ENCODE results near the gene GPX3.

GPX3 gene

DNA sequence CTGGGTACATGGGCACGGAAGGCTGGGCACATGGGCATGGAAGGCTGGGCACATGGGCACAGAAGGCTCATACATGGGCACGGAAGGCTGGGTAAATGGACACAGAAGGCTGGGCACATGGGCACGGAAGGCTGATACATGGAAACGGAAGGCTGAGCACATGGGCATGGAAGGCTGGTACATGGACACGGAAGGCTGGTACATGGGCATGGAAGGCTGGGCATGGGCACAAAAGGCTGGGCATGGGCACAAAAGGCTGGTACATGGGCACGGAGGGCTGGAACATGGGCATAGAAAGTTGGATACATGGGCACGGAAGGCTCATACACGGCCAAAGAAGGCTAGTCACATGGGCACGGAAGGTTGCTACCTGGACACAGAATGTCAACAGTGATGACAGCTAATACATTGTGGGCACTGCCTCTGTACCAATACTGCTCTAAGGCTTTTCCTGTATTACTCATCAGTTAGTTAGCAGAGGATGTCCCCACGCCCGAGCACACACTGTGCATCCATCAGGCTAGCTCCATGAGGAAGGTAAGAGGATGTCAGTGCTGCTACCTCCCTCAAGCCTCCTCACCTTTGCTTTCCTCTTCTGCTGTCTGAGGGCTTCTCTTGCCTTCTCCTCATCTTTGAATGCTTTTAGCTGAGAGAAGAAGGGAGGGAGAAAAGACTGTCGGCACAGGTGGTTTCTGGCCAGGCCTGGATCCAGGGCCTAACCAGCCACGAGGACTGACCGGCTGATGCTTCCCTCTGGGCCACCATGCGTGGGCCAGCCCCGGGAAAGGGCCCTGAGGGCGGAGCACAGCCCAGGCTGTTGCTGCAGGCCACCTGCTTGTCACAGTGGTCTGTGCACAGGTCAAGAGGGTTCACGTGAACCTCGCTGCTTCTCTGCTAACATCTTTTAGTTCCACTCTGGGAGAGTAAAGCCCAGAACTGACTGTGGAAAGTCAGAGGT, 14.3 kb downstream of the GPX3 start:
- DNase-seq, result no peak

DNA sequence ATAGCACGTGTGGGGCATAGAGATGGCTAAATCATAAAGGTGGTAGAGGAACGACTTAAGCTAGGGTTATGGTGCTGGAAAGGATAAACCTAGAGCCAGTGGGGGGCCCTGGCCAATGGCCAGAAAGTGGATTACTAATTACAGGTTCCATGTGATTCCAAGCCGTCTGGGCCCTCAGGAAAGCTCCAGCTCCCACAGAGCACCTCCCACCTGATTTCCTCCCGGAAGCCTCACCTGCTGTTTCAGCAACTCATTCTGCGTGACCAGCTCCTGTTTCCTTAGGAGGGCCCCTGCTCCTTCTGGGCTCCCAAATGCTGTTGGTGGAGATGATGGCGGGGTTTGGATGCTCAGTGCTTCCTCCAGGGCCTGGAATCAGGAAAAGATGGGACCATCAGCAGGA, 16.2 kb downstream of the GPX3 start:
- peak; percentile 38 for DNase-seq

DNA sequence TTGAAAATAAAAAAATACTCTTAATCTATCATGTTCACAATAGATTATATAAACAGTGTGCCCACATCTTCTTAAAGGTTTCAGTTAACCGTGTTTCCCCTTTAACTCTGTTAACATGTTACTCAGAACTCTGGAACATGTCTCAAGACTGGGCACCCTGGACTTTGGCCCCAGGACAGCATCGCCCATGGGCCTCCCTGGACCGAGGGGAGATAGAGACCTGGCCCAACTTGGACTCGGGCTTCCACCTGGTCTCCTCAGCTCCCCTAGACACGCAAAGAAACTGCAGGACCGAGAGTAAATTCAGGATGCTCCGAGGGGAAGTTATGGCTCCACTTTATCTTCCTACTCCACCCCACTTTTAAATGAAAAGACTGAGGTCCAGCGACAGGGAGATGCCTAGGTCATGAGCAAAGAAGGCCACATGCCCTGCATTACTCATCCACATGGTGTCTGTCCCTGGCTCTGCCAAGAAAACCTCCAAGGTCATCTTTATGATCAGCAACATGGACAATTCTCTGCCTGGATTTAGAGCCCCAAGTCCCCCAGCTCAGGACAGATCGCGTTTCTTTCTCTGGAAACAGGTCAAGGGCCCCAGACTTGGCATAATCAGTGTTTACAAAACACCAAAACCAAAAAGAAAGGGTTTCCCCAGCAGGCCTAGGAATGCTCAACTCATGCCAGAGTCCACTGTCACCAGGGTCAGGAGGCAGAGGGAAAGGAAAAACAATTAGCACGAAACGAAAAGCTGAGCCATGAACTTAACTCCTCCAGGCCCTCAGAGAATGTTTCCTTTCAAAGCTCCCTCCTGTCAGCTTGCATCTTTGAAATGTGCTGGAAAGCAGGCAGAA, 17.4 kb downstream of the GPX3 start:
- DNase-seq, result no peak

DNA sequence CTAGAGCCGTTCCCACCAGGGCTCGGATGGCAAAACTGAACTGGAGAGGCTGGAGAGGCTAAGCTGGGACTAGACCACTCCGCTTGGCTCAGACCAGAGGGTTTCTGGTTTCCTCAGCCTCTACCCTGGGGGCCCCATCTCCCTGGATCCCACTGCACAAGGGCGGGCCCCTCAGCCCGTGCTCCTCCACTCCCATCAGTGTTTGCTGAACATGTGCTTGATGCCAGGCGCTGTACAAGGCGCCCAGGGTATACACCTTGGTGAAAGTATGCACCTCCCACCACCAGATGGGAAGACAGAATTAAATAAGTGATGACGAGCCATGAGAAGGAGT, 18.0 kb downstream of the GPX3 start:
- no peak for DNase-seq

DNA sequence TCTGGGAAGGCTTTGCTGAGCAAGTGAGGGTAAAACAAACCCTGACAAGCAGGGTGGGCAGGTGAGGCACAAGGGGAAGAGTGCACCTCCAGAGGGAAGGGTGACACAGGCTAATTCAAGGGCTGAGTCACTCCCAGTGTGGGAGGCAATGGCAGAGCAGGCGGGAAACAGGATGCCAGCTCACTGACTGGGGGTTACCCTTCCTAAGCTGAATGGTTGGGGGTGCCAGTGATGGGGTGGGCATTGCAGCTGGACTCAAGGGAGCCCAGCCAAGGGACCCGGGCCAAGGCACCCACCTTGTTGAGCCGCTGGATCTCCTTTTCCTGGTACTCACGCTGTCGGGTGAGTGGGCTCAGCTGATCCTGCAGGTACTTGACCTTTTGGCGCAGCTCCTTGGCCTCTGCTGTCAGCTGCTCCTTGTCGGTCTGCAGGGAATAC, 18.4 kb downstream of the GPX3 start:
- no peak for DNase-seq

DNA sequence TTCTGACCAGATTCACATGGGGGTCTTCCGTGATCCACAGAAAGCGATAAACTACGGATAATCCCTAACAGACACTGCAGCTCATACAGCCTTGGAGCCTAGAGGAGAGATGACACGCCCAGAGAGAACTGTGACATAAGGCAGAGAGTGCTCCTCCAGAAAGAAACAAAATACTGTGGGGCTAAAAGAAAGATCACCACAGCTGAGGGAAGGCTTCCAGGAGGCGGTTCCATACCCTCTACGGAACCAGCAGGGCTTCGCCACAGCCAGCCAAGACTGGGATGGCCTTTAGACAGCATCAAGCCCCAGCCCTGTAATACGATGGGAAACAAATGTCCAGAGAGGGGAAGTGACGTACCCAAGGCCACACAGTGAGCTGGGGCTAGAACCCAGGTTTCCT, 19.3 kb downstream of the GPX3 start:
- no peak for DNase-seq

DNA sequence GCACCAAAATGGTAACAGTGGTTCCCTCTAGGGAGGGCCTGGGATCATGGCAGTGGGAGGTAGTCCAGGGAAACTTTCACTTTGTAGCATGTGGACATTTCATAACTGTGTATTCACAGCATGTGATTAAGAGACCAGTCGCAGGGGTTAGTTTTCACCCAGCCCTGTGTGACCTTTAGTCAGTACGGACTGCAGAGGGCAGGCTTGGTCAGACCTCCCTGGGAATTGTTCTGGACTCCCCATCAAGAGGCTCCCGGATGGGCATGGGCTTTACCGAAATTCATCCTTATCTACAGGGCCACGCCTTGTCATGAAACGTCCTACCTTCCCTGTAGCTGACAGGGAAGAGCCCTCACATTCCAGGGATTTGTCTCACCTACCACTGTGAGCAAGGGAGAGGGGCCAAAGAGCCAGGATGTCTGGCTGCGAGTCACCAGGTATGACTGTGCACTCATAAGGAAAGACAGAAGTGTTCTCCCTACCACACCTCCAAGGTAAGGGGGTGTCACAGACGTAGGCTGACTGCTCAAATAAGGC, 19.9 kb downstream of the GPX3 start:
- DNase-seq, result no peak

DNA sequence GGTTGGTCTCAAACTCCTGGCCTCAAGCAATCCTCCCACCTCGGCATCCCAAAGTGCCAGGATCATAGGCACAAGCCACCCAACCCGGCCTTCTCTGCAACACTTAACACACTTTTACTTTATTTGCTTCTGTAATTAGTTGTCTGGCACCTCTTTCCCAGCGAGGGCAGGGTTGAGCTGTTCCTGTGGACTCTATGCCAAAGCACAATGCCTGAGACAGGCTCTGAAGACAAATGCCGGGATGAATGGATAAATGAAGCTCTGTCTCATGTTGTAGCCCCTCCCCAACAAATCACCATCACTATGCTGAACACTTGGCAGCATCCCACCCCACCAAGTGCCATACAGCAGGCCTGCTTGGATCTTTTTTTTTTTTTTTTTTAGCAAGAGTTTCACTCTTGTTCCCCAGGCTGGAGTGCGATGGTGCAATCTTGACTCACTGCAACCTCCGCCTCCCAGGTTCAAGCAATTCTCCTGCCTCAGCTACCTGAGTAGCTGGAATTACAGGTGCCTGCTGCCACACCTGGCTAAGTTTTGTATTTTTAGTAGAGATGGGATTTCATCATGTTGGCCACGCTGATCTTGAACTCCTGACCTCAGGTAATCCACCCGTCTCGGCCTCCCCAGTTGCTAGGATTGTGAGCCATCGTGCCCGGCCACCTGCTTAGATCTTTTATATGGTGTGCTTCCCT, 21.3 kb downstream of the GPX3 start:
- no peak for DNase-seq

DNA sequence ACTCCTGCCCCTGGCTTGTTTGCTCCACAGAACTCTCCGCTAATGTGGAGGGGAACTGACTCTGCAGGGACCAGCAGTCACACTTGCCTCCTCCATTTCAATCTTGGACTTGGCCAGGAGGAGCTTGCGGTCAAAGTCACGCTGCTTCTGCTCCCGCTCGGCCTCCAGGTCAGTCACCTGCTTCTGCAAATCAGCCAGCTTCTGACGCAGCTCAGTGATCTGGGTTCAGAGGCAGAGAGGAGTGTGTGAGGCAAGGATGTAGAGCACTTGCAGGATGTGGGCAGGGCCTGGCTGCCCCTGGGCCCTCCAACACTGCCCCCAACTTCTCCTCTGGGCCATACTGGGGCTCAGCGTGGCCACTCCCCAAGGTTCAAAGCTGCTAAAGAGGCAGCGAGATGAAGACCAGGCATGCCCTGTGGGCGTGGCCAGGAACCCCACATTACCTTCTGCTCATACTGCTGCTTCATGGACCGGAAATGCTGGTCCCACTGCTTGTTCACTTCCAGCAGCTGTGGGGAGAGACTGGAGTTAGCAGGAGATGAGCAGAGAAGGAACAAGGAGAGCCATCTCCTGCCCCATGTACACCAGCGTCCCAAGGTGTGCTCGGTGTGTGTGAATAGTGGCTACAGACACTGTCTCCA, 22.2 kb downstream of the GPX3 start:
- DNase-seq, result no peak

DNA sequence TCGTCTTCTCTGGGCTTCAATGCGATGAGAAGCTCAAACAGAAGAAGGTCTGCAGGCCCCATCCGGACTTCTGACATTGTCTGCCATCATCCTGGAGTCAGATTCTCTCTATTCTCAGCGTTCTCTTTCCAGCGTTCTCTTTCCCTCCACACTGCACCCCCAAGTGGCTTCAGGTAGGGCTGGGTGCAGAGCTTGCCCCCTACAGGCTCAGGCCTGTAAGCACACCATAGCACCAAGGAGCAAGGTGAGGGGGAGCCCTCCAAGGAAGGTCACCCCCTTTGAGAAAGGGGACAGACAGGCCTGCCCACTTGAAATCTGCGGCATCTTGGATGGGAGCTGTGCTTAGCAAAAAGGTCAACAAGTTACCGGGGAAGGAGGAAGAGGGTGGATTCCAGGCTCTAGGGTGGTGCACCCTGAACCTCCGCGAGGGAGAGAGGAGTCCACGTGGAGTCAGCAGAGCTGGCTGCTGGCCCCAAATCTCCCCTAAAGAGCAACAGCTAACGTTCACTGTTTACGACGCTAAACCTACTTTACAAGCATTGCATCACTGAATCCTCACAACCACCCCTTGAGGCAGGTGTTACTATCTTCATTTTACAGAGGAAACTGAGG, 27.5 kb downstream of the GPX3 start:
- no peak for DNase-seq

DNA sequence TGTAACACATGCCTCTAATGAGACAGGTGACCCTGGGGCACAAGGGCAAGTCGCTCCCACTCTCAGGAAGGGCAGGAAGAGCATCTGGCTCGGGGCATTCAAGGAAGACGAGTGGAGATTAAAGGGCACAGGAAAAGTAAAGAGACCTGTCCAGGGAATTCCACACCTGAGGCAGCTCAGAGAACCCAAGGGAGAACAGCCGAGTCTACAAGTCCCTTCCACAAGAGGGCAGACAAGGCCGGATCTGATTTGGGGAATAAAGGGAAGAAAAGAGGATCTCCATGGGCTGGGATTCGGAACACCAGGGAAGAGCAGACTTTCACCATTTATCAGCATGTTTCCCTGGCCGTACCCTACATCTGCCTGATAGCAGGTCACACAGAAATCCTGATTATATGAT, 28.1 kb downstream of the GPX3 start:
- DNase-seq, result no peak

DNA sequence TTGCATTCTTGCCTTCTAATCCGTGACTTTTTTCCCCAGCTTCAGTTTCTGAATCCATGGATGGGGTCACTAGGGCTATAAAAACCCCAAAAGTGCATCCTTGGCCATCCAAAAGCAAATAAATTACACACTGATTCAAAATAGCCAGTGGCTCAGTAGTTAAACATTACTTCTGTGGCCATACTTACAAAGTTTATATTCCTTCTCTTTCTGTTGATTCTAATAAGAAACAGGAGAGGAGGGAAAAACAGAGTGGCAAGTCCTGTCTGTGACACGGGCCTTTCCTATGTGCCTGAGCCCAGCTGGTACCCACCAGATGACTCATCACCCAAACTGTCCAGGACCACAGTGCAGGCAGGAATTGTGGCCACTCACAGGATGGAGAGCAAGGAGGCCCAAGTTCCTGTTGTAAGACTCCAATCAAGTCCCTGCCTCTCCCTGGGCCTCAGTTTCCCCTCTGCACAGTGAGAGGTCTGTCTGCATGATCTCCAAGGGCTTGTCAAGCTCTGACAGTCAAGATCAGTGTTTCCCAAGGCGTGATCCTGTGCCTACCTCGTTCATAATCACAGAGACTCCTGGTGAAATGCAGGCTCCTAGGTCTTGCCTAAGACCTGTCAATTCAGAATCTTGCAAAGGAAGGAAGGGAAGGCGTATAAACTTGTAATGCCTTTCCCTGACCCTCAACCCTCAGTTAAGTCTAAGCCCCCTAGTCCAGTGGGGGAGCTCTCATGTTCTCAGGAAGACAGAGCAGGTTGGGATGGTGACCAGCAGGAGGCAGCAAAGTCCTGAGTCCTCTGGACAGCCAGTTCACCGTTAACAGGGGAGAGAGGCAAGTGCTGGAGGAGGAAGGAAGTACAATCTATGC, 30.9 kb downstream of the GPX3 start:
- DNase-seq, result no peak

DNA sequence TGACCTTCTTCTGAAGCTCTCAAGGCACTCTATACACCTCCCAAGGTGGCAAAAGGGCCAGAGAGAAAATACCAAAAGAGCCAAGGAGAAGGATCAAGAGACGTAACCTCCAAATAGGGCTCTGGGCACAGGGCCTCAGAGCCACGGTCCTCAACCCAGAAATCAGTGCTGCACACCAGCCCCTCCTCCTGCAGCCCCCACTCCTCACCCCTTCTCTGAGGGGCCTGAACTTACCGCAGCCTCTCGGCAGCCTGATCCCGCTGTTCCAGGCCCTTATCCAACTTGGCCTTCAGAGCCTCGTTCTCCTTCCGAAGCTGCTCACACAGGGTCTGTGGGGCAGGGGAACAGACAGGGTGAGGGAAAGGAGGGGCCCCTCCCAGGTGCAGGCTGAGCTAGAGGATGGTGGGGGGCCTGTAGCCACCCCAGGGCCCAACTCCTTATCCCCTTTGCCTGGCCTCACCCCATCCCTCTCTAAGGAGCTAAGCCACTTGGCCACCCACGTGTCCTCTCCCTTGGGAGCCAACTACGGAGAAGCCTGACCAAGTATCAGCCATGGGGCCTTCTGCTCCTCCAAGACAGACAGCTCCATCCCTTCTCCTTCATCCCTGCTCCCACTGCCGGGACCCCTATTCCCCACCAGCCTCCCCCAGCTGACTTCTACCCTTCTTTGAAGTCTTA, 31.7 kb downstream of the GPX3 start:
- no peak for DNase-seq

DNA sequence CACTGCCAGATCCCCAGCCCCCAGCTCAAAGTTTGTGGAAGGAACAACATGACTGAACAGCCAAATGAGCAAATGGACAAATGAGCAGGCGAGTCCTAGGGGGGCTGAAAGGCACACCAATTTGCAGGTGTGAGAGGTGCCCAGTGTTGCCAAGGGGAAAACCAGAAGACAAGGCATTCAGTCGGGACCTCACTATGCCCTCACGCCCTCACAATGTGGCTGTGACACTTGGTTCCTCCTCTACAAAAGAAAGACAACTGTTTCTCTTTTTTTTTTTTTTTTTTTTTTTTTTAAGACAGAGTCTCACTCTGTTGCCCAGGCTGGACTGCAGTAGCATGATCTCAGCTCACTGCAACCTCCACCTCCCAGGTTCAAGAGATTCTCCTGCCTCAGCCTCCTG, 32.4 kb downstream of the GPX3 start:
- no peak for DNase-seq

DNA sequence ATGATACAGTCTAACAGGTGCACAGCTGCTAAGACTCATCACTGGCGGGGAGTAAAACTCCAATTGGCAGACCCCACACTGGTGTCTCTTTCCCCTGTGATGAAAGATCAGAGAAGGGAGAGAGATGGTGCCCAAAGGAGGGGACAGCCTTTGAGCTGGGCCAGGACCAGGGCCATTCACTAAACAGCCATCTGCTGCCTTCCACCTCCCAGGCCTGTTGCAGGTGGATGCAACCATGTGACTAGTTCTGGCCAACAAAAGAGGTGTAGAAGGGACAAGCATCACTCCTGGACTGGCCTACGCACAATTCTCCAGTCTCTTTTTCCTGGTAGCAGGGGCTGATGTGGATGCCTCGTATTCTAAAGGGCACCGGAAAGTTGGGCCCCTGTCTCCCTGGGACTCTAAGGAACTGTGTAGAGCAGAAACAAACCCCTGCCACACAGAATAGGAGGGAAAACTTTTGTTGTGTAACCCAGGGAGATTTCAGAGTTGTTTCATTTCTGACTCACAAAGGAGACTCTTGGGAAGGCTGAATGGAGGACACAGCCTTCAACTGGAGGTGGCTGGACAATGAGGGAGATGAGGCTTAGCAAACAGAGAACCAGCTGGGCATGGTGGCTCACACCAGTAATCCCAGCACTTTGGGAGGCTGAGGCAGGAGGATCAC, 33.5 kb downstream of the GPX3 start:
- DNase-seq, result no peak

DNA sequence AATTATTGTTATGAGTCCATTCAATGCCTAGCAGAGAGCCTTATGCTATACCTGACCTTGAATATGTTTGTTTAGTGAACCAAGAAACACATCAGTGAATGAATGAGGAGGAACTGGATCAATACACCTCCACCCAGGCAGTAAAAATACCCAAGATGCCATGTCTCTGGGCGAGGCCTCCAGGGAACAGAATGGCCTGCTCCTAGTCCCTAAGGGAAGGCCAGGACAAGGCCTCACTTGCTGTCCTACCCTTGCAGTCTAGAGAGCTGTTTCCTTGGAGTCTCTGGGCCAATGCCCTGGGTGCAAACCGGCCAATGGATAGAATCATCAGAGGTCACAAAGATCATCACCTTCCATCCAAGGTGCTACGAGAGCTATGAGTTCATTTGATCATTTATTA, 34.3 kb downstream of the GPX3 start:
- DNase-seq, result no peak

DNA sequence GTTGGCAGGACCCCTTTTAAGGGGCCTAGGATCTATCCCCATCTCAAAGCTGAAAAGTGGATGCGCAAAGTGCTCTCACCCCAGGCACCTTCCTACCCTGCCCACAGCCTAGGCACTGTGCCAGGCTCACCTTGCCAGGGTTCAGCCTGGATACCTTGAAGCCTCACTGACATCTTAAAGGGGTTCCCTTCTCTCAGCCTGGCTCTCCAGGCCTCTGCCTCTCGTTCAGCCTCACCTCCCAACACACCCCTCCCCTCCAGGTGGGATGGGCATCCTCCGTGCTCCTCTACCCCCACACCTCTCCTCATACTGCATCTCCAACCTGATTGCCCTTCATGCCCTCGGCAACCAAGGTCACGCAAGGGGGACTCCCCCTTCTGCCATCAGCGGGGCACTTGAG, 34.9 kb downstream of the GPX3 start:
- DNase-seq, result no peak

DNA sequence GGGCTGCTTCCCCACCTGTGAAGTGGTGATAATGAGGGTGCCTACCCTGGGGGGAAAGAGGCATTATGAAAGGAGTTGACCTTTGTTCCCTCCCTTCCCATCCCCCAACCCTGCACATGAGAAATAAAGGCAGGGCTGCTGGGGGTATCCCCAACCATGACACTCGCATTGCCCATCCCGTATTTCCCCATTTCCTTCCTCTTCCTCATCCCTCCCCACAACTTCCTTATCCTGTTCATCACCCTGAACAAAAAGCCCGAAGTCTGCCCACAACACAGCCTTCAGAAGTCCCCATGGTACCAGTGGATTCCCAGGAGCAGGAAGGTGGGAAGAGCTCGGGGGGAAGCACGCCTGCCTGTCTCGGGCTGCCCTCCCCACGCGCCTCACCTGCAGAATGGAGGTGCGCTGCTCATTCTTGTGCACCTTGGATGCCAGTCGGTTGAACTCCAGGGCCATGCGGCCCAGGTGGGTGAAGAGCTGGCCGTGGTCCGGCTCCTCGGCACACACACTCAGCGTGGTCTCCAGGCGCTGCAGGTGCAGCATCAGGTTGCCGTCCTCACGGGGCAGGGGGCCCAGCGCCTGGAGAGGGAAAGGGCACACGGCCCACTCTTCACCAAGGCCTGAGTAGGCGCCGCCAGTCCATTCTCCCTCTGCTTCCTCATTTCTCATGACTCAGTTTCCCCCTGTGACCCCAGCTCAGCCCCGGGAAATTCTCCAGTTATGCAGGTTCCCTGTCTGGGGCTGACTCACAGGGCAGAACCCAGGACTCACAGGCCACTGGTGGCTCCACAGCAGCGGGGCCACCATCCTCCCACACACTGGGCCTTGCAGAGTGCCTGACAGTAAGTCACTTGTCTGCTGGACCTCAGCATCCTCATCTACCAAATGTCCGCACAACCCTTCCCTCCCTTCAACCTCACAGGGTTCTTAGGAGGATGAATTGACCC, 36.3 kb downstream of the GPX3 start:
- no peak for DNase-seq

DNA sequence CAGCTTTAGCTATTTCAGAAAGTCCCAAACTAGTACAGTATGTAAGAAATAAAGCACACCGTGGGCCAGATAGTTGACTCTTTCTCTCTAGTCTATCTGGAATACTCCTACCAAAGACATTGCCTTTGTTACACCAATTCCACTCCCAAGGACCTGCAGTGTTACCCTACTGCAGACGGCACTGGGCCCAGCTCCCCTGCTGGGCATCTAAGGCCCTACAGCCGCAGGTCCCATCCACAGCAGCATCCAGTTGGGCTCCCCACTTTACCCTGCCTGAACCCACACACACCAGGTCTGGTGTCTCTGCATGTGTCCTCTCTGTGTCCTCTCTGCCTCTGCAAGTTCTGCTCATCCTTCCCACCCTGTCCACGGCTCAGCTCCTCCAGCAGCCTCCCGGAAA, 37.9 kb downstream of the GPX3 start:
- DNase-seq, result no peak
